Measurements from ENCODE around the gene MRRF.

Gene MRRF

GRCh38 chr9:122294531-122294930 is 29.8 kb downstream of the MRRF start:
- no peak for DNase-seq (ENCODE audit: low read depth, low spot score)
- in situ Hi-C loops (cut with HindIII; ENCODE audit: low sequenced_read_pairs) = no loop called here
- no peak overlapping the region for H3K4me3 ChIP-seq (ENCODE audit: low read depth, low read length)
- no peak for TF ChIP-seq CTCF (IDR thresholded peaks at IDR 0.05; ENCODE audit: low read depth, low read length)

GRCh38 chr9:122297512-122297911 is 32.8 kb downstream of the MRRF start:
- DNase-seq (ENCODE audit: low read depth, low spot score) = no peak
- TF ChIP-seq CTCF (IDR thresholded peaks at IDR 0.05; ENCODE audit: low read depth, low read length) = no peak
- no peak overlapping the region for H3K4me3 ChIP-seq (ENCODE audit: low read depth, low read length)
- in situ Hi-C loops (cut with HindIII; ENCODE audit: low sequenced_read_pairs) = no loop called here

- DNase-seq (ENCODE audit: low read depth, low spot score) = no peak
- no peak overlapping the region for H3K4me3 ChIP-seq (ENCODE audit: low read depth, low read length)
- no peak for TF ChIP-seq CTCF (IDR thresholded peaks at IDR 0.05; ENCODE audit: low read depth, low read length)
- in situ Hi-C loops (cut with HindIII; ENCODE audit: low sequenced_read_pairs) = no loop called here
These were observed 37.8 kb downstream of the MRRF start for GRCh38 chr9:122302237-122303093.

- in situ Hi-C loops (cut with HindIII; ENCODE audit: low sequenced_read_pairs) = no loop called here
- no peak for DNase-seq (ENCODE audit: low read depth, low spot score)
- TF ChIP-seq CTCF (IDR thresholded peaks at IDR 0.05; ENCODE audit: low read depth, low read length) = no peak
- H3K4me3 ChIP-seq (ENCODE audit: low read depth, low read length) = no peak overlapping the region
These were observed 42.4 kb downstream of the MRRF start for GRCh38 chr9:122307061-122307460.

- peak; percentile 5 for DNase-seq (ENCODE audit: low read depth, low spot score)
- in situ Hi-C loops (cut with HindIII; ENCODE audit: low sequenced_read_pairs) = no loop called here
These were observed 43.2 kb downstream of the MRRF start for GRCh38 chr9:122307925-122308324.

GRCh38 chr9:122309861-122310260 is 45.2 kb downstream of the MRRF start:
- DNase-seq (ENCODE audit: low read depth, low spot score) = no peak
- no peak for TF ChIP-seq CTCF (IDR thresholded peaks at IDR 0.05; ENCODE audit: low read depth, low read length)
- no peak overlapping the region for H3K4me3 ChIP-seq (ENCODE audit: low read depth, low read length)
- in situ Hi-C loops (cut with HindIII; ENCODE audit: low sequenced_read_pairs) = no loop called here

More at GRCh38 chr9:122307925-122308324, 43.2 kb downstream of the MRRF start:
- no peak overlapping the region for H3K4me3 ChIP-seq (ENCODE audit: low read depth, low read length)
- no peak for TF ChIP-seq CTCF (IDR thresholded peaks at IDR 0.05; ENCODE audit: low read depth, low read length)
